Right atrium auricular region (tissue), 2 donors: ENCODE results near the gene TBC1D5. TPM values are rescaled to one million over a fixed set of nuclear protein-coding genes. Genes with fewer than 3 reads are reported as not detected.
"Not testable (repeated sequence)": the region's sequence is repeated elsewhere in the genome, so short reads cannot be mapped to it uniquely, and the experiment has no call there.

Experiments
- DNase-seq: peaks from one replicate; pipeline ENCODE4 v3.0.0-alpha.2; 2019; ENCODE audit warnings: low spot score
- H3K27ac ChIP-seq, 2 donors: fragments of 200-600 bp; sonication (generic); 1 replicate in 1 of 2; 2 replicates in 1 of 2; pipeline ENCODE4 v1.5.1; 2016 to 2019
- H3K27me3 ChIP-seq, 2 donors: fragments of 200-600 bp; sonication (generic); one replicate each; pipeline versions ENCODE4 v1.5.1 to v1.6.0; 2017 to 2019
- H3K36me3 ChIP-seq: fragments of 200-600 bp; sonication (generic); one replicate; pipeline ENCODE4 v1.5.1; 2016
- H3K4me1 ChIP-seq, 2 donors: fragments of 200-600 bp; sonication (generic); one replicate each; pipeline versions ENCODE4 v1.5.1 to v1.6.0; 2017 to 2019
- H3K4me3 ChIP-seq, 2 donors: fragments of 200-600 bp; sonication (generic); 1 replicate in 1 of 2; 2 replicates in 1 of 2; pipeline ENCODE4 v1.5.1; 2017 to 2019; ENCODE audit warnings: mild to moderate bottlenecking in 1 of 2, moderate library complexity in 1 of 2
- H3K9me3 ChIP-seq, 2 donors: fragments of 200-600 bp; sonication (generic); one replicate each; pipeline ENCODE4 v1.5.1; 2019
- CTCF ChIP-seq, 2 donors: fragments of 200-600 bp; sonication (generic); IDR thresholded peaks; one replicate each; pipeline ENCODE4 v1.5.1; 2019; ENCODE audit warnings: antibody characterized with exemption in 2 of 2
- total RNA-seq, 2 donors: library from RNA; depleted of rRNA; stranded (reverse); fragments of >200 nt; gene quantifications; one replicate each; pipeline ENCODE4 v1.1.0, GENCODE V29; 2016

The TBC1D5 gene
- total RNA-seq, 2 donors from 2014 or later, result 35.2 to 40.2 TPM

GRCh38 chr3:17401912-17402311 is 340.5 kb downstream of the TBC1D5 start:
- no peak overlapping the region for H3K27ac ChIP-seq
- H3K36me3 ChIP-seq, result peaks cover 18% of the 10 kb centered on the region
- H3K9me3 ChIP-seq, result no peaks in the 10 kb centered on the region
- no peaks in the 10 kb centered on the region for H3K27me3 ChIP-seq
- no peak overlapping the region for H3K4me3 ChIP-seq
- DNase-seq, result no peak
- no peaks in the 10 kb centered on the region for H3K4me1 ChIP-seq
- no peak for TF ChIP-seq CTCF (IDR thresholded peaks at IDR 0.05)

- Histone ChIP-seq H3K4me3 (no peak overlapping the region), H3K36me3 (peaks cover 14% of the 10 kb centered on the region), H3K4me1 (no peaks in the 10 kb centered on the region), H3K9me3 (no peaks in the 10 kb centered on the region), H3K27me3 (no peaks in the 10 kb centered on the region), H3K27ac (no peak overlapping the region)
- TF ChIP-seq CTCF (IDR thresholded peaks at IDR 0.05), result no peak
- DNase-seq, result no peak
Observed at GRCh38 chr3:17399586-17399985, 342.8 kb downstream of the TBC1D5 start.

GRCh38 chr3:17398959-17399551 is 343.4 kb downstream of the TBC1D5 start:
- Histone ChIP-seq H3K4me3 (no peak overlapping the region), H3K27ac (no peak overlapping the region), H3K27me3 (no peaks in the 10 kb centered on the region), H3K9me3 (no peaks in the 10 kb centered on the region), H3K36me3 (peaks cover 9% of the 10 kb centered on the region), H3K4me1 (no peaks in the 10 kb centered on the region)
- no peak for DNase-seq
- no peak for TF ChIP-seq CTCF (IDR thresholded peaks at IDR 0.05)

GRCh38 chr3:17396036-17396435 is 346.4 kb downstream of the TBC1D5 start:
- Histone ChIP-seq H3K9me3 (no peaks in the 10 kb centered on the region), H3K4me1 (no peaks in the 10 kb centered on the region), H3K27me3 (no peaks in the 10 kb centered on the region), H3K4me3 (no peak overlapping the region), H3K27ac (no peak overlapping the region), H3K36me3 (no peaks in the 10 kb centered on the region)
- no peak for DNase-seq
- no peak for TF ChIP-seq CTCF (IDR thresholded peaks at IDR 0.05)

GRCh38 chr3:17394541-17395155 is 347.8 kb downstream of the TBC1D5 start:
- no peak for TF ChIP-seq CTCF (IDR thresholded peaks at IDR 0.05)
- DNase-seq, result no peak
- no peak overlapping the region for H3K27ac ChIP-seq
- H3K4me3 ChIP-seq, result no peak overlapping the region
- no peaks in the 10 kb centered on the region for H3K27me3 ChIP-seq
- no peaks in the 10 kb centered on the region for H3K9me3 ChIP-seq
- H3K4me1 ChIP-seq, result no peaks in the 10 kb centered on the region
- no peaks in the 10 kb centered on the region for H3K36me3 ChIP-seq

GRCh38 chr3:17392516-17392915 is 349.9 kb downstream of the TBC1D5 start:
- H3K4me3 ChIP-seq, H3K27ac ChIP-seq, H3K4me1 ChIP-seq, H3K36me3 ChIP-seq, H3K9me3 ChIP-seq, H3K27me3 ChIP-seq, DNase-seq: not testable (repeated sequence)
